Measurements from ENCODE around the gene MRE11.

DNA sequence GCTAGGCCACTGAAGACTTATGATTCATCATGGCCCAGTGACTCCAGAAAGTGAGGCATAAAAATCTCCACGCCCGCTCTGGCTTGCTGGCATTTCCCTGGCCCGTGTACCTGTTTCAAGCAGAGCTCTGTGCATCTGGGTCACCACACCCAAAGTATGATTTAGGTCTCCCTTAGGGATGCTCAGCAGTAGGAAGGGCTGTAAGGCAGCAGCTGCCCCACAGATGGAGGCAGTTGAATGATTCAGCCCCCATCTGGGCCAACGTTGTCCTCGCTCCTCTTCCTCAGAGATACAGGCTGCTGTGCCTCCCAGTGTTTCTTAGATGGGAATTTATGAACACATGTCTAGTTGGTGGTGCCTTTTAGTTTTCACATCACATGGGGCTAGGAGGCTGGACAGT is 114.0 kb downstream of the MRE11 start:
- TF ChIP-seq, protein P1, sequence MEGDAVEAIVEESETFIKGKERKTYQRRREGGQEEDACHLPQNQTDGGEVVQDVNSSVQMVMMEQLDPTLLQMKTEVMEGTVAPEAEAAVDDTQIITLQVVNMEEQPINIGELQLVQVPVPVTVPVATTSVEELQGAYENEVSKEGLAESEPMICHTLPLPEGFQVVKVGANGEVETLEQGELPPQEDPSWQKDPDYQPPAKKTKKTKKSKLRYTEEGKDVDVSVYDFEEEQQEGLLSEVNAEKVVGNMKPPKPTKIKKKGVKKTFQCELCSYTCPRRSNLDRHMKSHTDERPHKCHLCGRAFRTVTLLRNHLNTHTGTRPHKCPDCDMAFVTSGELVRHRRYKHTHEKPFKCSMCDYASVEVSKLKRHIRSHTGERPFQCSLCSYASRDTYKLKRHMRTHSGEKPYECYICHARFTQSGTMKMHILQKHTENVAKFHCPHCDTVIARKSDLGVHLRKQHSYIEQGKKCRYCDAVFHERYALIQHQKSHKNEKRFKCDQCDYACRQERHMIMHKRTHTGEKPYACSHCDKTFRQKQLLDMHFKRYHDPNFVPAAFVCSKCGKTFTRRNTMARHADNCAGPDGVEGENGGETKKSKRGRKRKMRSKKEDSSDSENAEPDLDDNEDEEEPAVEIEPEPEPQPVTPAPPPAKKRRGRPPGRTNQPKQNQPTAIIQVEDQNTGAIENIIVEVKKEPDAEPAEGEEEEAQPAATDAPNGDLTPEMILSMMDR (IDR thresholded peaks at IDR 0.05 in 2 of 3, conservative IDR thresholded peaks at IDR 0.05 in 1 of 3; ENCODE audit: control insufficient read depth in 2 of 3, extremely low read depth in 1 of 3, insufficient read depth in 1 of 3, low read depth in 3 of 3, low read length in 3 of 3): no peak
- TF ChIP-seq FOXM1 (IDR thresholded peaks at IDR 0.05; ENCODE audit: low read depth, low read length) (no peak), GABPA (IDR thresholded peaks at IDR 0.05; ENCODE audit: low read depth) (no peak), SMC3 (IDR thresholded peaks at IDR 0.05; ENCODE audit: borderline replicate concordance, low read length) (no peak), SMAD5 (IDR thresholded peaks at IDR 0.05; ENCODE audit: low read depth) (no peak), ZNF24 (IDR thresholded peaks at IDR 0.05) (no peak)
- TF ChIP-seq, protein P2, sequence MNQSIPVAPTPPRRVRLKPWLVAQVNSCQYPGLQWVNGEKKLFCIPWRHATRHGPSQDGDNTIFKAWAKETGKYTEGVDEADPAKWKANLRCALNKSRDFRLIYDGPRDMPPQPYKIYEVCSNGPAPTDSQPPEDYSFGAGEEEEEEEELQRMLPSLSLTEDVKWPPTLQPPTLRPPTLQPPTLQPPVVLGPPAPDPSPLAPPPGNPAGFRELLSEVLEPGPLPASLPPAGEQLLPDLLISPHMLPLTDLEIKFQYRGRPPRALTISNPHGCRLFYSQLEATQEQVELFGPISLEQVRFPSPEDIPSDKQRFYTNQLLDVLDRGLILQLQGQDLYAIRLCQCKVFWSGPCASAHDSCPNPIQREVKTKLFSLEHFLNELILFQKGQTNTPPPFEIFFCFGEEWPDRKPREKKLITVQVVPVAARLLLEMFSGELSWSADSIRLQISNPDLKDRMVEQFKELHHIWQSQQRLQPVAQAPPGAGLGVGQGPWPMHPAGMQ (IDR thresholded peaks at IDR 0.05; ENCODE audit: borderline replicate concordance): no peak
- TF ChIP-seq, protein P3, sequence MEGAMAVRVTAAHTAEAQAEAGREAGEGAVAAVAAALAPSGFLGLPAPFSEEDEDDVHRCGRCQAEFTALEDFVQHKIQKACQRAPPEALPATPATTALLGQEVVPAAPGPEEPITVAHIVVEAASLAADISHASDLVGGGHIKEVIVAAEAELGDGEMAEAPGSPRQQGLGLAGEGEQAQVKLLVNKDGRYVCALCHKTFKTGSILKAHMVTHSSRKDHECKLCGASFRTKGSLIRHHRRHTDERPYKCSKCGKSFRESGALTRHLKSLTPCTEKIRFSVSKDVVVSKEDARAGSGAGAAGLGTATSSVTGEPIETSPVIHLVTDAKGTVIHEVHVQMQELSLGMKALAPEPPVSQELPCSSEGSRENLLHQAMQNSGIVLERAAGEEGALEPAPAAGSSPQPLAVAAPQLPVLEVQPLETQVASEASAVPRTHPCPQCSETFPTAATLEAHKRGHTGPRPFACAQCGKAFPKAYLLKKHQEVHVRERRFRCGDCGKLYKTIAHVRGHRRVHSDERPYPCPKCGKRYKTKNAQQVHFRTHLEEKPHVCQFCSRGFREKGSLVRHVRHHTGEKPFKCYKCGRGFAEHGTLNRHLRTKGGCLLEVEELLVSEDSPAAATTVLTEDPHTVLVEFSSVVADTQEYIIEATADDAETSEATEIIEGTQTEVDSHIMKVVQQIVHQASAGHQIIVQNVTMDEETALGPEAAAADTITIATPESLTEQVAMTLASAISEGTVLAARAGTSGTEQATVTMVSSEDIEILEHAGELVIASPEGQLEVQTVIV (IDR thresholded peaks at IDR 0.05; ENCODE audit: borderline replicate concordance, partially characterized antibody): no peak
- TF ChIP-seq, protein P4, sequence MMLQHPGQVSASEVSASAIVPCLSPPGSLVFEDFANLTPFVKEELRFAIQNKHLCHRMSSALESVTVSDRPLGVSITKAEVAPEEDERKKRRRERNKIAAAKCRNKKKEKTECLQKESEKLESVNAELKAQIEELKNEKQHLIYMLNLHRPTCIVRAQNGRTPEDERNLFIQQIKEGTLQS (IDR thresholded peaks at IDR 0.05; ENCODE audit: borderline replicate concordance, extremely low read depth, low read depth, low read length): no peak
